OCI-M2 (cell line): ENCODE measurements around the gene AUTS2.

Source experiments
- DNase-seq: peaks from one replicate; lab custom pipeline; 2025; ENCODE audit not compliant: unreplicated experiment; lab: John Stamatoyannopoulos, UW

AUTS2 gene

DNA sequence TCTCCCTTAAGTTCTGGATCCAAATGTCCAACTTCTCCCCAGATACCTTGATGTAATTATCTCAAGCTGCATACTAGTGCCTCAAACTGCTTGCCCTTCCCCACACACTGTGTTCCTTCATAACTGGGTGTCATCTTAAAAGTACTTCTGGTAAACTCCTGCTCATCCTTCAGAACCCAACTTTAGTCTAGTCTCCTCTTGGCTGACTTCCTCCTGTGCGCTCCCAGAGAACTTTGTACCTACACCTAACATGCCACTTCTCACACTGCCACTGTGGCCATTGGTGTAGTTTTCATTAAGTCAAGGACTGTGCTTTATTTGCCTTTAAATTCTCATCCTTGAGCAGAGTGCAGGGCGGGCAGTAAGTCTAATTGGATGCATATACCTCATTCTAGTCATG is 958.5 kb downstream of the AUTS2 start:
- DNase-seq, result no peak

DNA sequence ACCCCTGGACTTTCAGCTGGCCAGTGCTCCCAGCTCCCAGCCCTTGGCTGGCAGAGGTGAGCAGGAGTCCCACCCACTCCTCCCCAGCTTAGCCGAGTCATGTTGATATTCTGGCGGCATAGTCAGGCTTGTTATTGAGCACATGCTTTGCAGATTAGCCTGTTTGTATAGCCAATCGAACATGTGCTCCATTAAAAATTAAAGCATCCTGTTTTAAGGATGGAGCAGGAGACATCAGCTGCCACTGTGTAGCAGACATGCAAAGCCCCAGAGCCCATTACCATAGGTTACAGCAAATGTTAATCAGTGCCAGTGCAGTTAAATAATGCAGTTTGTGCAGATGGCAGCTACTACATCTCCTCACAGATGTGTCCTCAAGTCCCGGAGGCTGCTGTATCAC is 959.1 kb downstream of the AUTS2 start:
- no peak for DNase-seq

DNA sequence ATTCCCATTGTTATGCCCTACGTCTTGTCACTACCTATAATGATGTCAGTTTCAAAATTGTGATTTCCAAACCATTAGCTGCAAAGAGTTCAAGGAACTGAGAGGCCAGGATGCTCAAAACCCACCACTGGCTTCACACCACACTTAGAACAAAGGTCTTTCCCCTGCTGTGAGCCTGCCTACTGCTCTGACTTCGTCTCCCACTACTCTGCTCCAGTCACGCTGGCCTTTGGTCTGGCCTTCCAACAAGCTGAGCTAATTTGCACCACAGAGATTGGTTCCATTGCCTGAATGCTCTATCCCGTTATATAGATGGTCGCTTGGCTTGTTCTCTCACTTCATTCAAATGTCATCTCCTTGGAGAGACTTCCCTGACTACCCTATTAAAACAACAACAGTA is 961.5 kb downstream of the AUTS2 start:
- DNase-seq, result no peak

DNA sequence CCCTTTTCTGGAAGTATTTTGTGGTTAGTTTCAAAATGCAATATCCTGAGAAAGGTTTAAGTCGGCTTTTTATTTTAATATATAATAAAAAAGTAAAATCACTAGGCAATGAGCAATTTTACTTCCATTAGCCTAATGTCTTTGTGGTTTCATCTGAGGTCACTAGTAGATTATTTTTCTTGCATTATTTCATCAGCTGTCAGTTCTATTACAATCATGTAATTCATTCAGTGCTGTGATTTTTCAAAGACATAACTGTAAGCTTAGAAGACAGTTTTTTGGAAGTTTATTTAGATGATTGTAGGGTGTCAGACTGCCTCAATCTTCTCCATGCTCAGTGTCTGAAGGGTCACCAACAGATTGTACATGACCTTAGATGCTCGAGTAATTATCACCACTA is 965.7 kb downstream of the AUTS2 start:
- no peak for DNase-seq

DNA sequence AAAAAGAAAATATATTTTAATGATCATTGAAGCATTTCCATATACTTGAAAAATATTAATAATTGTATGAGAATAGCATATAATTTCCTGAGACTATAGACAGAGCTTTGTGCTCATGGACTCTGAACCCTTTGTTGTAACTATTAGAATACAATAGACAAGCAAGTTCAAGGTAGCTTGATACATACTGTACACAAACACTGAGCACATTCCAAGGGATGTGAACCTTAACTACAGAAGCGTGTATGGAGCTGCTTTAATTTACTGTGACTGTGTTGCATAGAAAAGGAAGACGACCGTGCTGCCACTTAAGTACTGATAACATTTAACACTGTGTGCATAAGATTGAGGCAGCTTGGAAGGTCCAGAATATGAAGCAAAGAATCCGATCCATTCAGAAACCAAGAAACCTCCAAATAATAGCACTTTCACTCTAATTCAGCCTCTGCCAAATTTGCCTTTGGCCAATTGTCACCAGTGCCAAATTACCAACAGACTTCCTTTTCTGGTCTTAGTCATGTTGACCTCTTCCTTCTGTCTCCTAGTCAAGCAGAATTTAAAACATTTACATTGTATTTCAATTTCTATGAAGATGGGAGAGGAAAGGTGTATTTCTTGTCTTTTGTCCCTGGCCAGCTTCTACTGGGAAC is 967.6 kb downstream of the AUTS2 start:
- DNase-seq, result no peak

DNA sequence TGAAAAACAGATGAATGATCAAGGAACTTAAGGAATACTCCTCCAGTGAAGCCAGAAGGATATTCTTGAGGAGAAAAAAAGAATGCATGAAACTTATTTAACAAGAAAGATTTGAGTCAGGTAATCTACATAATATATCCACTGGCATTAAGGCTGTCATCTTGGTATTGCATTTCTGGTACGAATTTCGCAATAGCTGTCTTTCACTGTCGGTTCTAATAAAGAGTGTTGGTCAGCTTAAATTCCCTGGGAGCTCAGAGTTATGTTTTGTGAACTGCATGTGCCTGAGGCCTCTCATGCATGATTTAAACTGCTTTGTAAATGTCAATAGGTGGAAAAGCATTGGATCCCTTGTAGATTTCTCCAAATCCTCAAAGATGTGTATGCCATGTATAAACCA is 968.4 kb downstream of the AUTS2 start:
- DNase-seq, result no peak

DNA sequence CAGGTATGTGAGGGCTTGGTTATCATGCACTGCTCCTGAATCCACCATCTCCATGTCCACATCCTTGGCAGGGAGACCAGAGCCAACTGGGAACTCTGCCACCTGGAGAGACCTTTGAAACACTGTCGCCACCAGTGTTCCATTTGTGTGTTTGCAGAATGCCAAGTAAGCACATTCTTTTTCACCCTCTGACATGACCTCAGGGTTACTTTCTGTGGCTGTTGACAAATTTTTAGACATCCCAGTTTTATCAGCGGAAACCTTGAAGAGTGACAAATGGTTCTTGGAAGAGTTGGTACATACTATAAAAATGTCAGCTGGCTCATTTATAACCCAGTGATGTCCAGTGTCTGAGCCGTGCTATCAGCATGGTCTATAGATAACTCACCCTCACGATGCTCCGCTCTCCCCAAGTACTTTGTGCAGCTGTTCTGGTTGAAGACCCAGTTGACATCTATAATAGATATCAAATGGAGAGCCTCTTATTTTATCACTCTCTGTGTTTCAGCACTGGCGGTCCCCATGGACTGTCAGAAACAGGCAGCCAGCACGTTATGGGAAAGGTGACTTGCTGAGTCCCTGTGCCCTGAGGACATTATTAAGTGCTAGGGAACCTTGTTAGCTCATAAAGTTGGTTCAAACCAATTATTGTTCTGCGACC is 970.5 kb downstream of the AUTS2 start:
- no peak for DNase-seq

DNA sequence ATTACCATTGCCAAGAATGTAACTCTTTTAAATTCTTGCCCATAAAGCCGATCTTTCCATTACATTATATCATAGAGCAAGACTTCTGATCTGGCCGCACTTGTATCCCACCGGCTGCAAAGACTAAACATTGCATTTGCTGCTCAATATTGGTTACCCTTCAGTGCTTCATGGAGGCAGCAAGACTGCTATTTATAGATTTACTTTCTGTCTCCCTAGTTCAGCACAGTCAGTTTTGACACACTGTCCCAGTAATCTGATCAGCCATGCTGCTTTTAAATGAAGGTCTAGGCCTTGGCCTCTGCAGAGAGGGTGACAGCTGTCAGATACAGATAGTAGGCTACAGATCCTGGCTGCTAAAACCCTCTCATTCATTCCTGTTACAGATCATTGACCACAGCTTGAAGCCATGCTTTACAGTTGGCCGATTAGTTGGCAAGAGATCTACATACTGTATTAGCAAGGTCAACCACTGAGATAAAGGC is 971.1 kb downstream of the AUTS2 start:
- DNase-seq, result no peak

DNA sequence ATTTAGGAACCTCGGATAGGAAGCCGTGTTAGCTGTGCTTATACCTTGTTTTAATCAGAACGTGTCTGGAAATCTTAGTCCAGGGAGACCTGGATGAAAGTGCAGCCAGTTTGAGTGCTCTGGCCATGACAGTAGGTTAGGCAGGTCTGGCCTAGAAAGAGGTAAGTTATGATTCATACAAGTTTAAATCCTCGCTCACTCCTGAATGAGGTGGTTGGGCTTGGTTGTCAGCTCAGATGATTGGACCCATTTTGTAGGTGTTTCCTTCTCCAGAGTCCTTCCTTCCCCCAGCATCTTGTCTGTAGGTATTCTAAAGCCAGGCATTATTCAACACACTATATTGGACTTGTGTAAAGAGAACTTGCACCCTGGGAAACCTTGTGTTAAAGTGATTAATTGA is 971.8 kb downstream of the AUTS2 start:
- no peak for DNase-seq

DNA sequence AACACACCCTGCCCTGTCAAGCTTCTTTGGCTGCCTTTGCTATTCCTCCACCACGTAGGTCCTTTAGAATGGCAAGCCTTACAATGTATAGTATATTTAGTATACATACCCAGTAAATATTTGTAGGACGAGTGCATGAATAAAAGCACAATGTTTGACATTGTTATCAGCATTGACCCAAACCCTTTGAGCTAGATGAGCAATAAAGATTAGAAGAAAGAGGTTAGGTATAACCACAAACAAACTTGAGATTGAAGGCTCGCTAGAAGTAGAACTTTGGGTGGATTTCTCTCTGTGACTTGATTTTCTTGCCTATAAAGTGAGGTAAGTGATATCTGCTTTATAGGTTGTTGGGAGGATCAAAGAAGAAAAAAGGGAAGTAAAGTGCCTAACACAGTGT is 972.7 kb downstream of the AUTS2 start:
- DNase-seq, result no peak

DNA sequence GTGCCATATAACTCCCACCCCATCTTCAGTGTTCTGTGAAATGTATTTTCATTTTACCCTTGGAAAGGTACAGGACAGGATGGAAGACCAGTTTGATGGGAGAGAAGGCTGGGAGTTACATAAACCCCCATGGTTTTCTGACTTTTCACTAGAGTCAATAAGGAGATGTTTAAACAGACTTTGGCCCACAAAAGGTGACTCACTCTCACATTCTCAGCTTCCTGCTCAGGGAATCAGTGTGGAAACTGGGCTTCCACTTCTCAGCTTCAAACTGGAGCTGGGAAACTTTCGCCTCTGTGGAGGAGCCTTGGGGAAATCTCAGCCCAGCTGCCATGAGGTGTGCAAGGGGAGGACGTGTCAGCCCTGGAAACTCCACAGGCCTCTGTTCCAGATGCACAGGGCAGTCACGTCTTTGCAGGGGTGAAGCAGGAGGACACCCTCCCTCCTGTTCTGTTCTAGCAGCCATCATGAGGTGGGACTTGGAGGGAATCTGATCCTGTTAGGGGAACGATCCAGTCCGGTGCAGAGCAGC is 973.2 kb downstream of the AUTS2 start:
- DNase-seq, result no peak

DNA sequence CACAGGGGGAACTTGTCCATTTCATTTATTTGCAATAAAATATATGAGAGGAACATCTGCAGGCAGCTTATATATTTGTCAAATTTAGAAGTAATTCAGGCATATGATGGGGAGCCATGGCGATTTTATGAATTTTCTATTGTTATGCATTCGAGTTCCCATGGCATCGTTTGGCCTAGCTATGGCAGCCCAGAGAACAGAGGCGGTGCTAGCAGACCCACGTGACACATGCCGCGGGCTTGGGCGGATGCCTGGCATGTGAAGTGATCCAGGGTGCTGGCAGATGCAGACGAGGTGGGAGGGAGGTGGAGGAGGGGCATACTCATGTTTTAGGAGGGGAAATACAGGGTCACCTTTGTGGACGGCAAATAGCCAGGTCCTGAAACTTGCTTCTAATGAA is 973.7 kb downstream of the AUTS2 start:
- no peak for DNase-seq

DNA sequence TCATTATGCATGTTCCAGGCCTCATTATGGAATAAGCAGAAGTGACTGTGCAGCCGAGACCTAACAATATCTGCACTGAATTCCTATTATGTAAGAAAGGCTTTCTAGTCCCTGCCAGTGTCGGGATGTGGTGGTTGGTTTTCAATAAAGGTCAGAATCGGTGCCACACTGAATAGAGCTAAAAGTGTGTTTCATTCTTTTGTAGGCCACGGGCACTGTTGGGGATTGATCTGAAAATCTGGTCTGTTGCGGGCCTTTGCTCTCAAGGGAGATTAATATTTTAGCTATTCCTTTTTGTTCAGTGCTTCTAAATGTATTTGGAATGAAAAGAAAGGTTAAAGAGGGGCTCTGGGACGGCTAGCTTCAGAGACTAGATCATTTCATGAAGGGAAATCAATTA is 974.3 kb downstream of the AUTS2 start:
- DNase-seq, result no peak

DNA sequence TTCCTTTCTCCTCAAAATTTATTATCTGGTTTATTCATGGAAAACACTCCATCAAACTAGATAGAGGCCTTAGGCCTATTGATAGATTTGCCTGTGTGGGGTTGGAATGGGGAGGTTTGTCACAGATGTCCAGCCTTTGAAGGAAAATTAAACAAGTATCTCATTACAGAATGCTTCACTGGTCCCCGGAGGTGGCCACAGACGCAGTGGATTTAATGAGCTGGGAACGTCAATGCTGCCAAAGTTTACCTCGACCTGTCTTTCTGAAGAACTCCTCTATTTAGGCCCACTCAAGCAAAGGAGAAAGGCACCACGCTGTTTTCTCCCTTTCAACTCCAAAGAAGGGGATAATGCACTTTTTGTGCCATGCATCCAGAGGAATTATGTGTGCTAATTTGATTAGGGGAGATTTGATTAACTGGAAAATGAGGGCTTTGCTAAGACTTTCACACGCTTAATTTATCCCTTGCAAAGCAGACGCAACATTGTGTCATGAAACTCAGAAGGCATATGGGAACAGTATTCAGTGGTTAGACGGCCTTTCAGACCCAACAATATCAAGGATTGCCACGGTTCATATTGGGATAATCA is 974.9 kb downstream of the AUTS2 start:
- no peak for DNase-seq

DNA sequence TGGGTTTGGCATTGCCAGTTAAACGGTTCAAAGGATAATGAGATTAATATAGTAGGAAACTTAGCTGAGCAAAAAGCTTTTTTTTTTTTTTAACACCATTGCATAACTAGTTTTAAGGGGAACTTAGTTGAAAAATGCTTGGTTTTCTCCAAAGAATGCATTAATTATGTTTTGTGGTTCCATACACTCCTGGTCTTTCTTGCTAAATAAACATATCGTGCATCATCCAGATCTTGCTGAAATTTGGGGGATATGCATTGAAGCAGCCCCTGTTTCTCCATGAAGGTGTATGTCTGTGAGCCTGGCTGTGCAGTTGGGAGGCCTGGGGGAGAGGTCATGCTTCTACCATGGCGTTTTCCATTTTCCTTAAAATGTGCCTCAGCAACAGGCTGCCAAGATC is 975.4 kb downstream of the AUTS2 start:
- DNase-seq, result no peak

DNA sequence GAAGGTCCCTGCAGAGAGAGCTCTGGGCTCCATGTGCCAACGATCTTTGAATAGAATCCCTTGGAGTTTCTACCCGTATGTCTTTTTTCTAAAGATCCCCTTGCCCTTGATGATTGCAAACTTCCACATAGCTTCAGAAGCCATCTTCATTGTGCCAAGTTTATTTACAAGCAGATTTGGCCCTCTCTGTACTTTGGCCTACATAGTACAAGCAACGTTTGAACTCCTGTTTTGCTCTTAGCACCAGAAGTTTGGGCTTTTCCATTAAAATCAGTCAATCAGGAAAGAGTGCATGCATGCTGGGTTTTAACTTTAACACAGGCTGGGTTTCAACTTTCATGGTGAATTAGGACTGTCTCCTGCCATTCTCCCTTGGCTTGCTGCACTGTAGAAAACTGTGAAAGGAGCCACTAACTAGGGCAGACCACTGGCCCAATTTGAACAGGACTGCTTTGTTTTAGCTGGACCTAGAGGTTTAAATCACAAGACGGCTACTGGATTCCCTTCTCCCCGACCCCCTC is 976.1 kb downstream of the AUTS2 start:
- no peak for DNase-seq

DNA sequence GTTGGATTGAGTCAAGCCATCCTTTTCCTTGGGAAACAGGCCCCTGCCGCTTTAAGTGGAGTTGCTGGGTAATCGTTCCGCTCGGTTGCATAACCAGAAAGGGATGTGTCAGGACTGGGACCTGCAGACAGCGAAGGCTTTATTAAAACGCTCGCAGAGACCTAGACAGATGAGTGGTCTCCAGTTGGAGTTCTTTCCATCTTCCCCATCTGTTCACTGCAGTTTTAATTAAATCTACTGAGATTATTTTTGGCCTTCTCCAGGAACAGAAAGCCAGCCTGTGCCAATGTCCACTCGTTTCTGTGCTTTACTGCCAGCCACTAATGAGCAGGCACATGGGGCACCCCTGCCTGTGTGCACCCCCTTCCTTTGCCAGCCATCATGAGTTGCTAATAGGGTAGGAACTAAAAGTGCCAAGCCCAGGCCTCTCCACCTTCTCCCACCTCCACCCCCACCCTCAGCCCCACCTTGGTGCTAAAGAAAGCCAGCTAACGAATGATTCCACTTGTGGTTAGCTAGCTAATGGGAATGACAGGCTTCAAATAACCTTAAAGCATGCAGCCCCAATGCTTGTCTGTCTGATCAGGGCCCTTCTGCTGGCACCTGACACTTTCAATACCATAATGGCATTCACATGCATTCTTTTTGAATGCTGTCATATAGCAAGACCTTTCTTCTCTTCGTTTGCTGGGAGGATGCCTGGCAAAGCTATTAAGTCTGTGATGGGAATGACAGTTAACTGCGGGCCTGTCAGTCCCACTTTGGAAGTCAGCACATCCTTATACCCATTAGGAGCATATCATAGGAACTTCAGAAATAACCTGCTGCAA is 976.9 kb downstream of the AUTS2 start:
- no peak for DNase-seq

DNA sequence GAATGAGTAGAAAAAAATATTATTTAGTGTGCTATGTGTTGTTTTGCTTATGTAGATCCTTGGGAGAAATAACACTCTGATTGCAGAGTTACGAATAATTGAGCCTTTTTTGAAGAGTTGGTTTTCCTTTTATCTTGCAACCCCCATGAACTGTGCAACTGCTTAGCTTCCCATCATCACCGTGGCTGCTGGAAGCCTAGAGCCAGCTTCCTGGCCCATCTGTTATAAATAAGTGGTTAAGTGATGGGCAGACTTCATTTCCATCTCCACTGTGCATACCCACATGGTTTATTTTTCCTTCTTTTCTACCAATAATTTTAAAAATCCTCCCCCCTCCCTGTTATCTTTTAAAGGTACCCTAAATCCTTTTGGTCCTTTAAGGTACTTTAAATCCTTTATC is 978.8 kb downstream of the AUTS2 start:
- no peak for DNase-seq

DNA sequence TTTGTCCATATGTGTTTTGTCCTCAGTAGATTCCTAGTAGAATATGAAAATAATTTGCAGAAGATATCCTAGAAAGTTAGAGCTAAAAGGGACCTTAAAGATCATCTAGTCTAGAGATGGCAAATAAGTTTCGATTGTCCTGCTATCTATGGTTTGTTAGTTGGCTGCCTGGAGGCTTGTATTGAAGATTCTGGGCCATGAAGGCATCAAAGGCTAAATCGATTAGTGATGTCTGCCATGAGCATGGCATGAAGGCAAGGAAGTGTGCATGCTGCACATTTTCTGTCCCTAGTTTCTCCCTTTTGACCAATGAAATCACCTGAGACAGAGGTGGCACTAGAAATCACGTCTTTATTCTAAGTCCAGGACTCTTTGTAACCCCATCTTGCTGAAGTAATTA is 979.9 kb downstream of the AUTS2 start:
- DNase-seq, result no peak

DNA sequence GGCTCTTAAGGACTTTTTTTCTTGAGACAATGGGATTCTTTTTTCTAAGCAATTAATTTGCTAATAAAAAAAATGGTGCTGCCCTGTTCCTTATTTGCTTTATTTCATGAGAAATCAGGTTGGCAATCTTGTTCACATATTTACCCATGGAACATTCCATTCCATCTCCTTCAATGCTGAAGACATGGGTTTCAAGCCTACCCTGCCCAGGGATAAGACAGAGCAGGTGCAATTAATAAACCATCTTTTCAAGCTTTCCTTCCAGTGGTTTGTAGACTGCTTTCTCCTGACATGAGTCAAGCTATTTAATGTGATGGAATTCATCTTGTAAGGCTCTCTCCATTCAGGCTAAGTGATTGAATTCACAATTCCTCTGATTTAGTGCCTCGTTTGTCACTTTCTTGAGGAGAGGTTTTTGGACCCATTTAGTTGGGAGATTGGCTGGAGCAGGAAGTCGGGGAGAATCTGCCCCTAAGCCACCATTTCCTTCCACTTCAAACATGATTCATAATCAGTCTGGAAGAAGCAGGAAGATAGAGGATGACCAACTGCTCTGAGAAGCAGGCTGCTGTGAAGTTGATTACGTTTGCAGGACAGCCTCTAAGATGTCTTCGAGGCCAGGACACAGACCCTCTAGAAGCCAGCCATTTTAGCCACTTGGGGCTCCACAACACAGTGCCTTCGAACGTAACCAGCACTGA is 981.3 kb downstream of the AUTS2 start:
- no peak for DNase-seq

DNA sequence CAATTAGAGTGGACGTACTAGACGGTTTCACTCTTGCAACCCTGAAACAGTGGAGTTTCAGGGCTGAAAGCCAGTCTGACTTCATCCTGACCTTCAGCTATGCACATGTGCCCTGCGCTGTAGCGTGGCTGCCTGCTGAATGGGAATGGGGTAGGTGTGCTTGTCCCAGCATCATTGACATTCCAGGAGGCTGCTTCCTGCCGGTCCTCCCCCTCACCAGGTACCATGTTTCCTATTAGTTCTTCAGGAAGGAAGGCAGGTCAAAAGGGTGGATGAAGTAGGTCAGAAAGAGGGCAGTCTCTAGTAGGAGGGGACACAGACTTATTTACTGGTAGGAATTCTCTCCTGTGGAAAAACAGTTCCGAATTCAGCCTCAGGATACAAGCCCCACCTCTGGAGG is 981.9 kb downstream of the AUTS2 start:
- no peak for DNase-seq
